ENCODE measurements around the gene ROCK2.

Gene ROCK2

DNA sequence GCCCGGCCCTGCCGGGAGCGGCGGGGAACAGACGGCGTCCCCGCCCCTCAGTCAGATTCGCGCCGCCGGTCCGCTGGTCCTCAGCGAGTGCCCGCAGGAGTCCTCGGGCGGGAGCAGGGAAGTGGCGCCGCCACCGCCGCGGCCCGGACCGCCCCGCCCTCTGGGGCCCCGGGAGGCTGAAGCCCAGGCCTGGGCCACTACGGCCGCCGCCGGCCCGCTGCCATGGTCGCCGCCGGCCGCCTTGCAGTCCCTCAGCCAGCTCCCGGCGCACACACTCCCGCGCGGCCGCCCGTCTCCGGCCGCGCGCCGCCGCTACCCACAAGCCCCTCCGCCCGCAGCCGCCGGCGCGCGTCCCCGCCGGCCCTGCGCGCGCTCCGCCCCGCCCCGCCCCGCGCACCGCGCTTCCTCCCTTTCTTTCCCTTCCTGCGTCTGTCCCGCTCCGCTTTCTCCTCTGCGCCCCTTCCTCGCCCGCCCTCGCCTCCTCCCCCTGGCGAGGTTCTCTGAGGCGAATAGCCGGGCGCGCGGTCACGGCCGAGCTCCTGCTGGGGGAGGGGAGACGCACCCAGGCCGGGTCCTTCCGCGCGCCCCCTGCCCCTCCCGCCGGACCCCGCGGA, at the start of gene ROCK2:
Gene ROCK2, minus strand, starts transcription at position 295 of the 614 bp plus-strand sequence. CDS start 500 bp downstream, outside the sequence.
- peak; percentile 59 to 64 for DNase-seq (ENCODE audit: low read depth in 2 of 2)

DNA sequence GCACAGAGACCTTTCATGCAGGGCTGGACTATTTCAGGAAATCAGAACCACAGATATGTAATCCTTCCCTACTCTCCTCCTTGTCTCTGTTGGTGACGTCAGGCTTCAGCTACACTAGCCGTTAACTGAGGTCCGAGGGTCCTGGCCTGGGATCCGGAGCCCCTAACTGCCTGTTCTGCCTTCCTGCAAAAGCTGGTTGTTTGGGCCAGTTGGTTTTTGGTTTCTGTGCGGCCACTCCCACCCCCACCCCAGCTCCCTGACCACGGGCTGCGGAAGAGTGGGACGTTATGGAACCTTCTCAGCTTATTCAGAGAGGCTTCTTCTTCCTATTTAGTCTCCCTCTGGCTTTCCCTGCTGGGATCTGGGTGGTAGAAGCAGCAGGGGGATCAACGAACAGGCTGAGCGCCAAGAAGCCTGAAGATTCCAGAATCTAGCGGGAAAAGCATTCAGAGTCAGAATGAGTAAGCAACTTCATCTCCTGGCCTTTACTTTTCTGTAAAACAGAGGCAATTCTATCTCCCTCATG, 49.3 kb upstream of the ROCK2 start:
- DNase-seq (ENCODE audit: low read depth in 2 of 2), result no peak

DNA sequence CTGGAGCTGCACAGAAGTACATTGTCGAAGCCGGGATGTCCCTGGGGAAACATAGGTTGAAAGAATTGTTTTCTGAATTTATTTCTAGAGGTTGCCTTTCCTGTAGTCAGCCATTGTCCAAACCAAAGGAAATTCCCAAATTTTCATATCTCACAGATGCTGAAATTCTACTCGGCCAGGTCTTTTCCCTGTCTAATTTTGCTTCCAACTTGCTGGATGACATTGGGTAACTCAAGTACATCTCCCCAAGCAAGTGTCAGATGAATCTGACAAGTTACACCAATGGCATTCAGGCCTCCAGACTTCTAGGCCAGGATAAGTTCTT, 47.5 kb upstream of the ROCK2 start:
- no peak for DNase-seq (ENCODE audit: low read depth in 2 of 2)

DNA sequence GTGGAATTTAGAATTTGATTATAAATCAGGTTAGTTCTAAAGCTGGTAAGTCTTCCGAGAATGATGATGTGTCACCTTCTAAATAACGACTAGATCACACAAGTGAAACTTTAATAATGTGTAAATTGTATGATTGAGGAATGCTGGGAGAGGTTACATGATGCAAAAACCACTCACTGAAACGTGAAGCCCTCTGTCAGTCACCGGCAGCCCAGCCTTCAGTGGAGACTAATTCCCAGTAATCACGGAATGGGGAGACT, 45.9 kb upstream of the ROCK2 start:
- DNase-seq (ENCODE audit: low read depth in 2 of 2), result no peak

DNA sequence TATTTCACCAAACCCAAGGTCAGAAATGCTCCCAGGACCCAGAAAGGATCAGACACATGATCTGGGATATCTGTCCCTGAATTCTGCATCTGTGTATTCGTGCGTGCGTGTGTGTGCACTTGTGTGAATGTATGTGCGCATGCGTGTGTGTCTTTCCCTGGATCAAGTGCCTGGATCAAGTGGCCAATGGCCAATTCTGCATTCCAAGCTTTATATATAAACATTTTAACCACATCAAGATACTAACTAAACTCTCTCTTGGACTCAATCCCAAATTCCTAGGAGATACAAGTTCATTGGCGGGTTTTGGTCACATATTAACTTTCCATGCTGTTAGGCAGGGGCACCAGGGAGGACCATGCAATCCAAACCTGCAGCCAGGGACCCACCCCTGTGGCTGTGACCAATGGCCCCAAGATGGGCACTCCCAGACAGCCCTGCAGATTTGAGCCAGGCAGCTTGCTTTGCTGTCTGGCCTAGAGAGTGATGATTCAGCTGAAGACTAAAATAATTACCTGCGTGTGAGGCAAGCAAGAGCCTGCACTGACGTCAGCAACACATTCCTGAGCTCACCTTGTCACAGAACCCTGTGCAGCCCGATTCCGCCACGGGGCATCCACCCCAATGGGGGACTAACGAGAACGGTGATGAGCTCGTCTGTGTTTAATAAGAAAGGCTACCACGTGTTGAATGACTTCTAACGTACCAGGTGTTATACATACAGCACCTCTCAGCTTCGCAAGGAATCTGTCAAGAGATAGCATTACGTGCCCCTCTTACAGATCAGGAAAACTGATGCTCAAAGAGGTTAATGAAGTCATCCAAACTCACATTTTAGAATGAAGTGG, 45.3 kb upstream of the ROCK2 start:
- DNase-seq (ENCODE audit: low read depth in 2 of 2), result no peak

DNA sequence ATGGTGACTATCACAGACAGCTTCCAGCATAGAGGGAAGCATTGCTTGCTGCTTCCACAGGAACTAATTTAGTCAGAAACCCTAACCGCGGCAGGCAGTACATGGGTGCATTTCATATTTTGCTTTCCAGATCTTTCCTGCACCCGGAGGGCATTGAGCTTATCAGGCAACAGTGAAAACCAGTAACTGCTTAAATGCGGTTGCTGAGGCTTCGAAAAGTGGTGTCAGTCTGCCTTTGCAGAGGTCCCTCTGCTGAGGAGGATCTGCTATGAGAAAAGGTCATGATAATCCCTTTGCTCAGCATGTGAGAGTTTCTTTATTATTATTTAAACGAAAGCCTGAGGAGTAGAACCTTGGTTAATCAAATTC, 44.6 kb upstream of the ROCK2 start:
- no peak for DNase-seq (ENCODE audit: low read depth in 2 of 2)

DNA sequence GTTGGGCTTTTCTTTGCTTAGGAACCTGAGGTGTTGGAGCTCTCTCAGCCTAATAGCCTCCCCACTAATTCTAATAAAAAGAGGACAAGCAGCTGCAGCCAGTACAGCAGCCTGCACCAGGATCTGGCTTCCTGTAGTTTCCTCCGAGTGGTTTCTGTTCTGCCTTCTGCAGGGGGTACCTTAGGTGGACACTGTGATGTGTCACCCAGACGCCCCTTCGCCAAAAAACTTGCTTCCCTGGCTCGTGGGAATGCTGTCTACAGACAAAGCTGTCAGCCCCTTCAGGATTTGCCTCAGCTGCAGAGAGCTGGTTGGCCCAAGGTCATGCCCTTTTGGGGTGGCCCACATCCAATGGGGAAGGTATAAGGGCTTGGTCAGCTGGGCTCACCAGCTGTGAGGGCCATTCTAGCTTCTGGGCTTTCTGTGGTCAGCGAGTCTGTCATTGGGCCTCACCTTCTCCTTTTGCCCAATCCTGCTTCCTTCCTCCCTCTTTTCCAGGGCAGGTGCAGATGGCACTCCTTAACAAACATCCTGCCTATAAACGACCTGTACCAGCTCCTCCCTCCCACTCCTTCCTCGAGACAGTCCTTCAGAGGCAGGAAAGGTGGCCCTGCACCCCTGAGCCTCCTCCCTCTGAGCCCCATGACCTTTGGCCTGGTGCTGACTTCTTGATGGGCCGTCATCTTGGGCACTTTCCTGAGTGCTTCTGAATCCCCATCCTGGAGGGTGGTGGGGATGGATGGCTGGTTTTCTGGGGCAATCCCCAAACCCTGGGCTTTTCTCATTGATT, 44.0 kb upstream of the ROCK2 start:
- DNase-seq (ENCODE audit: low read depth in 2 of 2), result no peak

DNA sequence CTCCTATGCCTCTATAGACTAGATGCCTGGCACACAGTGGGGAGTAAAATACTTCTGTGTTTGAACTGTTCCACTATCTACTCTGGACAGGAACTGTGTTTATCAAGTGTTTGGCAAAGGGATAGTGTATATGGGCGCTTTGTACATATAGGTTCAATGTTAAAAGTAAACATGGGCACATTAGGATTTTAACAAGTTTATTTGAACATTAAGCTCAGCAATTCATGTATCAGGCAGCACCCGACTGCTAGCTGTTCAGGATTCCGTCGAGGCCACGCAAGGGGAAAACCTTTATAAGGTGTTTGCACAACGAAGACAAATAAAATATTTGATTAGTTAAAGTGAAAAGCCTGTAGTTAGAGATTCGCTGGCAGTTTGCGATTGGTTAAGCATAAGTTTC, 43.4 kb upstream of the ROCK2 start:
- no peak for DNase-seq (ENCODE audit: low read depth in 2 of 2)

DNA sequence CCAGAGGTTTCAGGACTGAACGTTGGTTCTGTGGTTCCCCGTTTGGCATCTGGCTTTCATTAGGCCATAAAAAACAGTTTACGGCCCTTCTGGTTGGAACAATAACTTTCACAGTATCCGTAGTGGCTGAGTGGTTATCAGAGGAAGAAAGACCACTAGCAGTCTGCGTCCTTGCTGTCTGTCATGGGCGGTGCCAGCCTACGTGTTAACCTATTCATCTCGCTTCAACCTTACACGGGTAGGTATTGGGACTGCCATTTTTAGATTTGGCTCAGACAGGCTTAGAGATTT, 42.6 kb upstream of the ROCK2 start:
- DNase-seq (ENCODE audit: low read depth in 2 of 2), result no peak

DNA sequence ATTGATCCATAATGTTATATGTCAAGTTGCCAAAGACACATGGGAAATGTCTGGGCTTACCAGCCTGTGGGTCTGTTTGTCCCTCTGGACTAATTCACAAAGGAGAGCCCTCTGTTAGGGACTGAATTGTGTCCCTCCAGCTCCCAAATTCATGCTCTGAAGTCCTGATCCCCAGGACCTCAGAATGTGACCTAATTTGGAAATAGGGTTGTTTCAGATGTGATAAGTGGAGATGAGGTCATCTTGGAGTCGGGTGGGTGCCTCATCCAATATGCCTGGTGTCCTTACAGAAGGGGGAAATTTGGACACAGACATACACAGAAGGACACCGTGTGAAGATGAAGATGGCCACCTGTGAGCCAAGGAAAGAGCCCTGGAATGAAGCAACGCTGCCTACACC, 41.4 kb upstream of the ROCK2 start:
- no peak for DNase-seq (ENCODE audit: low read depth in 2 of 2)

DNA sequence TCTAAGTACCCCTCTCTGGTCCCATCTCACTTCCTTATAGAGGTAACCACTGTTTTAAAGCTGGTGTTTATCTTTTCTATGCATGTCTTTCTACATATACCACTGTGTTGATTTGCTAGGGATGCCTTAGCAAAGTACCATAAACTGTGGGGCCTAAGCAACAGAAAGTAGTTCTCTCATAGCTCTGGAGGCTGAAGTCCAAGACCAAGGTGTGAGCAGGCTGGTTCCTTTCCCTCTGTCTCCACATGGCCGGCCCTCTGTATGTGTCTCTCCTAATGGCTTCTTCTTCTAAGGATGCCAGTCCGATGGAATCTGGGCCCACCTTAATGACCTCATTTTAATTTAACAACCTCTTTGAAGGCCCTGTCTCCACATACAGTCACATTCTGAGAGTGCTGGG, 40.8 kb upstream of the ROCK2 start:
- no peak for DNase-seq (ENCODE audit: low read depth in 2 of 2)

DNA sequence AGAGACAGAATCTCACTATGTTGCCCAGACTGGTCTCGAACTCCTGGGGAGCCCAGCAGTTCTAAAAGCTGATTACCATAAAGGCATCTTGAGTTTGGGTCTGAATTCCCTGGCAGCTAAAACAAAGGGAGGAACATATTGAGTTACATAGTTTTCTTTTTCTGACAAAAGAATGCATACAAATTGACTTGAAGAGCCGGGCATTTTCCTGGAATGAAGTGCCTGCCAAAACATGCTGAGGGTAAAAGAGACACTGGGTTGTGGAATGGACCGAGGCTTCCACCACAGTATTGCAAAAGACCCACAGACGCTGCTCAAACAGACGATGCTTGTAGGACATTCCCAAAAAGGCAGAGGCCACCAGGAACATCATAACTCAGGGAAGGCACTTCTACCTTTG, 35.1 kb upstream of the ROCK2 start:
- DNase-seq (ENCODE audit: low read depth in 2 of 2), result no peak

DNA sequence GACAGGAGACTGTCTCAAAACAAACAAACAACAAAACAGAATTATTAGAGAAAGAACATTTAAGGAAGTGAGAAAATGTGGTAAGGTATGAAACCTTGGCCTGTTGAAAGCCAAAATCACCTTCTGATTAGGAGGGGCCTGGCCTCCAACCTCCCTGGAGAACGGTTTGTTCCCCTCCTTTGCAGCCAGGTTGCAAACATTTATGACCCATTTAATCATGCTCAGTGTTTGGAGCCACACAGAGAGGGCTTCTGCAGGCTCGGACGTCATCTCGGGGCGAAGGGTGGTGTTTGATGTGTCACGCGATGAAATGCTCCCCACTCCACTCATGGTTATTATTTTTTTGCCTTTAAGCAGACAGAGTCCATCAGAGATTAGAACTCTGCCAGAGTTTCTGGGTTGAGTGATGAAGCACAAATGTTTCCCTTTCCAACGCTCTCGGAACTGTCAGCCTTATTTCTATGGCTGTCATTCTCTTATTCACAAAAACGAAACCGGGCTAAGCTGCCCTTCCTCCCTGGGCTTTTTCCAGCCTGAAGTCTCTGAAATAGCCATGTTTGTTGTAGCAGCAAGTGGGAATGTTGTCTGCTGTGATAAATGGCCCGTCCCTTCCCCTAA, 33.6 kb upstream of the ROCK2 start:
- no peak for DNase-seq (ENCODE audit: low read depth in 2 of 2)

DNA sequence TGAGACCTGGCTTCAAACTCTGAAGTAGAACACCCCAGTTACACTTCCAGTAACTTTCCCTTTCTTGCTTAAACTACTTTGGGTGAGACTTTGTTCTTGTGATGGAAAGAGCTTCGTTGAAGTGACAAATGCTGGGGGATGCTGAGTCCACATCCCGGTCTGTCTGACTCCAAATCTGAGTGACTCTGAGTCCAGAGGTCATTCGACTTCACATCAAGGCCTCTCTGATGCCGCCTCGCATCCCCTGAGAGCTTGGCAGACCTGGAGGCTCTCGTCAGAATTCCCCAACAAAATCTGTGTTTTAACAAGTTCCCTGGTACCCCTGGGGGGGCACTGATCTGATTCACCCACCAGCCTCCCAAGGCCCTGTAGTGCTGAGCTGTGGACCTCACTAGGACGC, 31.6 kb upstream of the ROCK2 start:
- DNase-seq (ENCODE audit: low read depth in 2 of 2), result no peak

DNA sequence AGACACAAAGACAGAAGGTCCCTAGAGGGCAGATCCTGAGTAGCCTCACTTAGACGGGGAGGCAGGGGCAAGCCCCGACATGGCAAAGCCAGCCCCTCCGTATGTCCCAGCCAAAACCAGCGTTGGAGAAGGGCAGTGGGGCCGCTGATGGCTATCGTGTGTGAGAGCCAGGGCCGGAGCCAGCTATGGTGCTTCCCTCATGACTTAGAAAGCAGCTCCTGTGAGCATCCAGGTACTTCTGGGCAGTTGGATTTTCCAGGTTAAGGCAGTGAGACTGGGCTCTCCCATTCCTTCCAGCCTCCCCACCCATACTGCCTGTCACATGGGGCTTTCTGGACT, 31.2 kb upstream of the ROCK2 start:
- no peak for DNase-seq (ENCODE audit: low read depth in 2 of 2)

DNA sequence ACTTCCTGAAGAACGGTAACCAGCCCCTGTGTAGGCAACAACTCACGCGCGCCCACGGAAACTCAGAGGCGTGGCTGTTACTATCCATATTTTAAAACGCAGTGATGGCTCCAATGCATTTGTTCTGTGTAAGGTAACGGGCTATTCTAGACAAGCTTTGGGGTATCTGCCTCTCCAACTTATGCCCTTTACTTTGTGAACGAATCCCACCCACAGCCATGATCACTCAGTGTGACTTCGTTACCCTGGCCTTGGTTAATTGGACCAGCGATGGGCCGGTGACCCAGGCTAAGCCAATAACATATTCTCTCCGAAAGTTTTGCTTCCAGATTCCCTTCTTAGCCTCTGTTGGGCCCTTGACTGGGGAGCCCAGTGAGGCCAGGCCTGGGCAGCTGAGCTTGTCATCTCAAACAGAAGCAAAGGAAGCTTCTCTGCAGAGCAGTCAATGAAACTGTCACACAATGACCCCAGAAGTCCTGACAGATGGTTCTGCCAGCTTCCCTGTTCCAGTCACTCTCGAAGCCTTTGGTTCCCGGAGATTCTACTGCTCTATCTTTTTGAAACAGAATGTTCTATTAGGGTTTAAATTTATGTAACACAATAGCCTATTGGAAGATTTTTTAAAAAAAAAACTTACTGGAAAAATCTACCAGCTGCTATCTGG, 30.7 kb upstream of the ROCK2 start:
- no peak for DNase-seq (ENCODE audit: low read depth in 2 of 2)

DNA sequence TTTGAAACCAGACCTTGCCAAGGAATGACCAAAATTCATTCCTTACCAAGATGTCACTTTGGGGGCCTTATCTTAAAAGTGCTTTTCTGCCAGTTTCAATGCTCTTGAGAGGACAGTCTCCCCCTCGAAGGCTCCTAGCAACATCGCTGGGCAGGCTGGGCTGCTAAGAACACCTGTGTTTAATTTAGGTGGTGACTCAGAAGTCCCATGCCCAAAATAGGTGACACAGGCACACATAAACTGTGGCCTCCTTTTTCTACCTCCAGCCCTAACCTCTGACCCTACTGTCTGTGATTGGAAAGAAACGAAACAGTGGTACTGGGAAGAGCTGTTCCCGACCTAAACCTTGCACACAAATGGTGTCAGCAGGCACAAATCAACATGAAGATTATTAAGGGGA, 28.7 kb upstream of the ROCK2 start:
- DNase-seq (ENCODE audit: low read depth in 2 of 2), result no peak

DNA sequence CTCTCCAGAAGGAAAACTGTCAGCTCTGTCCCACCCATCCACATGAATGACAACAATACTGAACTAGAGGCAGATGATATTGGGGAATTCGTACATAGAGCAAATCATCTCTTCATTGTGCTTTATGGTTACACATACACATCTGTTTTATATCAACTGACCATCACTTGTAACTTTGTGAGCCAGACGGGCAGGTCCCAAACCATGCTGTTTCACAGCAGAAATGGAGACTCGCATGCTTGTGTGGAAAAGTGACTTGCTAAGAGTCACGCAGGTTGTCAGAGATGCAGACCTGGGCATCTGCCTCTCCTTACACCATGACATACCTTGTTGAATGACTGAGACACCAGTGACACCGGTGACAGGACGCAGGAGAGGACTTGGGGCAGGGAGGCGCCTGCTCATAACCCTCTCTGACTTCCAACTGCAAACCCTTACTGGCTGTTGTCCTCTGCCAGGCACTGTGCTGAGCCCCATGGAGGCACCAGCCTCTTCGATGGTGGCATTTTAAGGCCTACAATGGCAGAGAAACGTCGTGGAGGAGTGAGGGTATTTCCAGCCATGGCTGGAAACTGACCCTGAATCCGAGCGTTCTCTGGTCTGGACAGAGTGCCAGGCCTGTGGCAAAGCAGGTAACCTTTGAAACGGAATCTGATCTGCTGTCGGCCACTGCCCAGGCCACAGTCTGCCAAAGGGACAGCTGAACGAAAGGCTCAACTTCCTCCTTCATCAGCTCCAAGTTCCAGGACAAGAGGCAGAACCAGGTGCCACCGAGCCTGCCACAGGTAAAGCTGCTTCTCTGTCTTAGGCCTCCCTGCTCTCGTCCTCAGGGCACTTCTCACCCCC, 26.9 kb upstream of the ROCK2 start:
- DNase-seq (ENCODE audit: low read depth in 2 of 2), result no peak

DNA sequence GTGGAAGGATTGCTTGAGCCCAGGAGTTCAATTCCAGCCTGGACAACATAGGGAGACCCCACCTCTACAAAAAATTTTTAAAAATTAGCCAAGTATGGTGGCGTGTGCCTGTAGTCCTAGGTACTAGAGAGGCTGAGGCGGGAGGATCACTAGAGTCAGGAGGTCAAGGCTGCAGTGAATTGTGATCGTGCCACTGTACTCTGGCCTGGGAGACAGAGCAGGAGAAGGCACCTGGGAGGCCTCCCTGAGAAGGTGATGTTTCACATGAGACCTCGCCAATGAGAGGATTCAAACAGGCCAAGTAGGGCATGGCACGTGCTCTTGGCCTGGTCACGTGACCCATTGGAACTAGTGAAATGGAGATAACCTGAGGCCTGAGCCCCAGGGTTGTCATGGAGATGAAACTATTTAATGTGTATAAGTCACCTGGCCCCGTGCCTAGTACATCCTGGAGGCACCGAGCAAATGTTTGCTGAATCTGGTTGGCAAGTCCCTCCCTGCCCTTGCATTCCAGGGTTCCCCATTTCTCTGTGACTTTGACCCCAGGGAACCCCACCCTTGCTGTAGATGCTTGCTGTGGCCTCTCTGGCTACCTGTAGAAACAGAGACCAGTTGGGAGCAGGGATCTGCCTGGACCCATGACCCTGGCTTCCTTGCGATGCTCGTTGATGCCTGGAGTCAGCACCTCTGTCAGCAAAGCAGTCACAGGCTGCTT, 26.1 kb upstream of the ROCK2 start:
- no peak for DNase-seq (ENCODE audit: low read depth in 2 of 2)

DNA sequence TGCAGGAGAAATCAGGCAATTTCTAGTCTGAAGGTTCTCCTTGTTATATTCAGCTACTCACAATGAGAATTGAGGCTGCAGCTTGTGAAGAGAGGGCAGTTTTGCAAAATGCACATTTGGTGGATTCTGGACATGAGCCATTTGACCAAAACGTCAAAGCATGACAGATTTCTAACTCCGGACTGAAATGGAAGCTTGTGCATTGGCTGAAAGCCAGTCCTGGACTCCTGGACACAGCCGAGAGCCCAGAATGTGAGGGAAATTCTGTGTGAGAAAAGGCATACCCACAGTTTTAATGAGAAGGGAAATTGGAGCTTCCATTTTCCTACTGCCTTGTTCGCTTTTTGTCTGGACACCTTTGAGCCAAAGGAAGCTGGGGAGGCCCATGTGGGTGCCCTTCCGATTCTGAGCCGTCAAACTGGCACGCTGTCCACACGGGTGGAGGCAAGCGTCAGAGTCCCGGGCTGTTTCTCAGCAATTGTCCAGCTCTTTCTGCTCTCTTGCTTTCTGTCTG, 23.7 kb upstream of the ROCK2 start:
- DNase-seq (ENCODE audit: low read depth in 2 of 2), result no peak

All from stimulated activated CD4-positive, alpha-beta T cell treated with anti-CD3 and anti-CD28 coated beads, Interleukin-12 subunit alpha, Interleukin-12 subunit beta, amount 100 ng/mL, for 24 hours (primary cell).